ENCODE data around the gene RRBP1.

DNA sequence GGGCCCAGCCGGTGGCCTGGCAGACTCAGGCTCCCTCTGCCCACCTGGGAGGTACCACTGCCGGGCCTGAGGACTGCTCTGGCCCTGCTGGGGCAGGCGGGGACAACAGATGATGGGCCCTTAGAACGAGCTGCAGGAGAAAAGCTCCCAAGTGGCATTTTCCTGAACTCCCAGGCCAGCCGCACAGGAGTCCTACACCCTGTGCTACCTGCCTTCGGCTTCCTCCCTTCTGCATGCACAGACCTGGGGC lies 70.8 kb downstream of the RRBP1 start:
- TF ChIP-seq RFX5 (IDR thresholded peaks at IDR 0.05; ENCODE audit: low read depth, low read length) (no peak), CTCF (conservative IDR thresholded peaks at IDR 0.05; ENCODE audit: low read depth, low read length) (no peak), NFE2L2 (IDR thresholded peaks at IDR 0.05; ENCODE audit: low read depth, low read length) (no peak), RAD21 (IDR thresholded peaks at IDR 0.05; ENCODE audit: low read length) (no peak), MAZ (IDR thresholded peaks at IDR 0.05; ENCODE audit: borderline replicate concordance, low read depth, low read length) (no peak; the same call in 1 of the 2 replicates), CHD1 (IDR thresholded peaks at IDR 0.05; ENCODE audit: low read depth, low read length) (no peak), POLR2A (IDR thresholded peaks at IDR 0.05; ENCODE audit: low read depth, low read length) (no peak), SMC3 (IDR thresholded peaks at IDR 0.05; ENCODE audit: low read depth, low read length) (0 out of 2 replicates have a peak, but pooled peaks have one; percentile 28), CEBPB (IDR thresholded peaks at IDR 0.05; ENCODE audit: low read depth, low read length) (no peak), MAFK (IDR thresholded peaks at IDR 0.05; ENCODE audit: low read depth, low read length) (no peak), BHLHE40 (IDR thresholded peaks at IDR 0.05; ENCODE audit: low read depth, low read length) (no peak), FOS (IDR thresholded peaks at IDR 0.05; ENCODE audit: low read depth, low read length) (no peak), RCOR1 (IDR thresholded peaks at IDR 0.05; ENCODE audit: insufficient replicate concordance, low read length) (no peak)
- TF ChIP-seq, protein P1, sequence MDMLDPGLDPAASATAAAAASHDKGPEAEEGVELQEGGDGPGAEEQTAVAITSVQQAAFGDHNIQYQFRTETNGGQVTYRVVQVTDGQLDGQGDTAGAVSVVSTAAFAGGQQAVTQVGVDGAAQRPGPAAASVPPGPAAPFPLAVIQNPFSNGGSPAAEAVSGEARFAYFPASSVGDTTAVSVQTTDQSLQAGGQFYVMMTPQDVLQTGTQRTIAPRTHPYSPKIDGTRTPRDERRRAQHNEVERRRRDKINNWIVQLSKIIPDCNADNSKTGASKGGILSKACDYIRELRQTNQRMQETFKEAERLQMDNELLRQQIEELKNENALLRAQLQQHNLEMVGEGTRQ (IDR thresholded peaks at IDR 0.05; ENCODE audit: low read depth, low read length) = no peak
